Glomerular visceral epithelial cell (primary cell): ENCODE data around the gene NR1D2.
A peak's percentile ranks its signal among the peaks of the same experiment; 100 is the strongest.
"Not testable (repeated sequence)": the region's sequence is repeated elsewhere in the genome, so short reads cannot be mapped to it uniquely, and the experiment has no call there.

ENCODE experiments used
- DNase-seq: peaks from one replicate; pipeline ENCODE4 v3.0.0-alpha.2; 2016; ENCODE audit errors: extremely low spot score

Gene NR1D2

GRCh38 chr3:23944861-23945662 is at the start of gene NR1D2:
Gene NR1D2, plus strand, starts transcription at chr3:23945286. Its CDS starts 293 bp downstream, at chr3:23945579.
- DNase-seq, result peak; percentile 86

DNA sequence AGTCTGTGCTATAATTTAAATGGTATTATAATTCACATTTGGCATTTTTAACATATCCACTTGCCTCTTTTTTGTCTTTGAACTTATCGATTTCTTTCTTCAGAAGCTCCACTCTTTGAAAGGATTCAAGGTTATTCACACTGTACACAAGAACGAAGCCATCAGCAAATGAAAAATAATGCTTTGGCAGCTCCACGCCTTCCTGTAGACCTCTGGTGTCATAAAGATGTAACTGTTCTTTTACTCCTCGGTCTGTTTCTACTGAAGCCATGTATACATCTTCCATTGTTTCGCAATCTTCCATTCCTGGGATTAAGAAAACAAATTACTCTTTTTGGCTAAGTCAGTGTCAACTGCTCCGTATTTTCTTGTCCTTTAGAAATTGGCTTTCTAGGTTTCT is 44.3 kb upstream of the NR1D2 start:
- no peak for DNase-seq

GRCh38 chr3:23904545-23904944 is 40.5 kb upstream of the NR1D2 start:
- no peak for DNase-seq

GRCh38 chr3:23909341-23909740 is 35.7 kb upstream of the NR1D2 start:
- no peak for DNase-seq

DNA sequence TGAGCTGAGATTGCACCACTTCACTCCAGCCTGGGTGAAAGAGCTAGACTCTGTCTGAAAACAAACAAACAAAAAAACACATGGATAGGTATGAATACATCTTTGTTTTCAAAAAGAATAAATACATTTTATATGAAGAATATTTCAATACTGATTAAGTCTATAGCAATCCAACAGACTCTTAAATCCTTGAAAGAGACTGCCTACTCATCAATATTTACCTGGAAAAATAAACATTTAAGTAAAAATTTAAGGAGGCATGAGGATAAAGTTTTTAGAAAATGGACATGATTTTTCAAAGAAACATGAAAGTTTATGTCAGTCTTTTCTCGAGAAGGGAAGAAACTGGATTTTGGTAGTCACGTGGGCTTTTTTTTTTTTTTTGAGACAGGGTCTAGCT is 33.7 kb upstream of the NR1D2 start:
- DNase-seq, result no peak

GRCh38 chr3:23912335-23912734 is 32.8 kb upstream of the NR1D2 start:
- DNase-seq, result not testable (repeated sequence)

DNA sequence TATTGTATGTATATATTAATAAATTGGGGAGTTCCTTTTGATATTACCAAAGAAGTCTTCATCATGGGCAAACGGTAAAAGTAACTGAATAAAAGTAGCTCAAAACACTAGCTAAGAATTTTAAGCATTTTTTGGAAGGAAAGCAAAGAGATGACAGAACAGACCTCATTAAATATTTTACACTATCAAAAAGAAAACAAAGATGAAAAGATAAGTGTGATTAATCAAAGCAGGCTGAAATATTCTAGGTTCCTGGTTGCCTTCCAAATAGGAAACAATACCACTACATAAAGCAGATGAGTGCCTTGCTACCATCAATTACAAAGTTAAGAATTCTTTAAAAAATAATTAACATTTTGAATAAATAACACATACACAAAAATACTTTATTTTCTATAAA is 31.9 kb upstream of the NR1D2 start:
- DNase-seq, result no peak

DNA sequence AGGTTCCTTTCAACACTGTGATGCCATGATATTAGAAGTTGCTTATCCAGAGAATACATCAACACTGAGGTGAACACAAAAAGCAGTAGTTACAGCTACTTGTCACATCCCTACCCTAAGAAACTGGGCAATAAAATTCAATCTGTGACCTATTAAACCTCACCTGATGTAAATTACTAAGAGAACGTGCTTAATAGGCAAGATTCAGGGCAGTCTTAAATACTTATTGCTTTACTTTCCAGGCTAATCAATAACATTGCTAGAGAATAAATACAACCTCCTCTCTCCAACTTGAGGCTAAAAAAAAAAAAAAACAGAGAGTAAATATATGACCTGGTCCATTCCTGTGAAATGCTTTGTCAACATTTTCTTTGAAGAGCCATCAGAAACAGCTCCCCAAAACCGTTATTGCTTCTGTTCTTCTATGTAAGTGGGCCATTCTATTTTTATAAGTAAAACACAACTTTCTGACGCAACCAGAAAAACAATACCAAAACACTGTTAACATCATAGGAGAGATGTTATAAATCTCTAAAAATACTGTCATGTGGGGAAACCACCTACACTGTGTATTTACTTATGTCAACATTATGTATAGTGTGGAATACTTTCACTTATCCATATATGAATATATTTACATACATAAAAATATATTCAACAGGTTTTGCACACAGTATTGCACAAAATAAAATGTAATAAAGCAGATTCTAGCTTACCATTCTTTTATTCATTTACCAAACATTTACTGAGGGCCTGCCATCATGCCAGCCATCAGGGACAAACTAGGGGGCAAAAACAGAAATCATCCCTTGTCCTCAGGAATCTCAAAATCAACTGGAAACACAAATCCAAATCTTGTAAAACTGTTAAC is 31.0 kb upstream of the NR1D2 start:
- DNase-seq, result no peak

DNA sequence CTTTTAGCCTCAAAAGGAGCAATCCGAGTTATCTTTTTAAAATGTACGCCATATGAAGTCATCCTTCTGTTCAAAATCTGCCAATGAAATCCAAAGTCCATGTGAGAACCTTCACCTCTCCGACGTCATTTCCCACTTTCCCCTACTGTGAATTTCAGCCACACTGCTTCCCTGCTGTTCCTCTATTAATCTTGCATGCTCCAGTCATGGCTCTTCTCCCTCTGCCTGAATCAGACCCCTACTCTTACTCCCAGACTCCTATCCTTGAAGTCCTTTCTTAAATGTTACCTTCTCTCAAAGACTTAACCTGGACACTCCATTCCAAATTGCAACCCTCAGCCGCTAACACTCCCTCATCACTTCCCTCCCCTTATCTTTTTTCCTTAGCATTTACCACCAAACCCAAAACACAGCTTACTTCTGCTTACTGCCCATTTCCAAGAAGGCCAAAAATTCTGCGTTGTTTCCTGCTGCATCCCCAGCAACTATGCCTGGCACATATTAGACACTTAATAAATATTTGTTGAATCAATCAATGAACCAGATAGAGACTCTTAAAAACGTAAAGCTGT is 29.5 kb upstream of the NR1D2 start:
- peak; percentile 29 for DNase-seq

DNA sequence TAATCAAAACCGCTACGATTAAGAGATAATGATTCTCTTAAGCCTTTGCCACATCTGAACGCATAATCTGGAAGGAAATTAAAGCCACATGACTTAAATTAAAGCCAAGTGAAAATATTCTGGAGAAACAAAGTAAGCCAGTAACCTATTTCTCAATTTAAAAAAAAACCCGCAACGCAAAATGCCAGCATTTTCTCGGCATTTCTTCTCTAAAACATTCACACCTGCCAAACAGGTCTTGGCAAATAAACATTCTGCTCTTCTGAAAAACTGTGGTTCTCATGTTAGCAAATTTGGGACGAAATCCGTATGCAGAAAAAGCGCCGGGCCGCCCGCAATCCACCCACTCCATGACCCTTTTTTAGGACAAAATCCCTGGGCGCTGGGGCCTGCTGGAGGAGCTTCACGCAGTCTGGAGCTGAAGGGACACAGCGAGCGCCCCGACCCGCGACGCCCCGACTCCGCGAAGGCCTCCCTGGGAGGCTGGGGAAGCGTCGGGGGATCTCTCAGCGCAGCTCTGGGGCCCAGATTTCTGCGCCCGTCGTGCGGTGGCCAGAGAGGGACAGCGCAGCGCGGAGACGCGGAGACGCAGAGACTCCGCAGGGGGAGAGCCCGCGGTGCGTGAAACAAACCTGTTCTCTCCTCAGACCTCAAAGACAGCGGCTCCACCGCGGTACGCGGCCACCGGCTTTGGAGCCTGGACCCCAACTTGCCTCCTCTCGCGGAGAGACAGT is 28.8 kb upstream of the NR1D2 start:
- no peak for DNase-seq

DNA sequence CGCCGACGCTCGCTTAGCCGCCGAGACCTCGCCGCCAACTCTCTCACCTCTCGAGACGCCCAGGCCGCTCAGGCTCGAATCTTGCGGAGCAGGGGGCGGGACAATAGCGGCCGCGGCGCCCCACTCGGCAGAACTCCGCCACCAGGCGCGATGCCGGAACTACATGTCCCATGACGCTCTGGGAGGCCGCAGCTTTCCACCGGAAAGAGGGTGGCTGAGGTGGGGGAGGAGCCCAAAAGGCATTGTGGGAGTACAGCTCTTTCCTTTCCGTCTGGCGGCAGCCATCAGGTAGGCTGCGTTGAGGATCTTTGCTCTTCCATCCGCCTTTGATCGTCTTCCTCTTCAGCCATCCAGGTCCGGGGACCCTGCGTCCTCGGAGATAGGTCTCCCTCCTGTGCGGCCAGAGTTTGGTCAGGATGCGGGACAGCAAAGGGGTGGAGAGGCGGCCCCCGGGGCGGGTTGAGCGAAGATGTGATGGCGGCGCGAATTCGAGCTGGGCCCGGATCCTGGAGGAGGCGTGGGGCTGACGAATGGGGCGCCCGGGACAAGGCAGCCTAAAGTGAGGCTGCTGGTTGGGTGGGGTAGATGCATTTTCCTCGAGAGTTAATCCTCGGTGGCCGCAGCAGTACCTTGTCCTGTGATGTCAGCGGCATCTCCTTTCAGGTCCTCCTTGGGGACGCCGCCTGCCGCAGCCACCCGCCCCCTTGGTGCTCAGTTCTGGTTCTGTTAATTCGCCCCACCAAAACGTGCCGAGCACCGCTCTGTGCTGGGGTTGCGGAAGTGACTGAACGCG is 28.0 kb upstream of the NR1D2 start, which contains the start of the genes NKIRAS1 and RPL15:
Gene NKIRAS1 (minus strand): TSS at position 105 of the 793 bp plus-strand sequence. CDS start 6,086 bp downstream, outside the sequence.
Gene RPL15 (plus strand): TSS at position 247 of the 793 bp plus-strand sequence. CDS start 728 bp downstream, outside the sequence.
- DNase-seq, result peak; percentile 96

DNA sequence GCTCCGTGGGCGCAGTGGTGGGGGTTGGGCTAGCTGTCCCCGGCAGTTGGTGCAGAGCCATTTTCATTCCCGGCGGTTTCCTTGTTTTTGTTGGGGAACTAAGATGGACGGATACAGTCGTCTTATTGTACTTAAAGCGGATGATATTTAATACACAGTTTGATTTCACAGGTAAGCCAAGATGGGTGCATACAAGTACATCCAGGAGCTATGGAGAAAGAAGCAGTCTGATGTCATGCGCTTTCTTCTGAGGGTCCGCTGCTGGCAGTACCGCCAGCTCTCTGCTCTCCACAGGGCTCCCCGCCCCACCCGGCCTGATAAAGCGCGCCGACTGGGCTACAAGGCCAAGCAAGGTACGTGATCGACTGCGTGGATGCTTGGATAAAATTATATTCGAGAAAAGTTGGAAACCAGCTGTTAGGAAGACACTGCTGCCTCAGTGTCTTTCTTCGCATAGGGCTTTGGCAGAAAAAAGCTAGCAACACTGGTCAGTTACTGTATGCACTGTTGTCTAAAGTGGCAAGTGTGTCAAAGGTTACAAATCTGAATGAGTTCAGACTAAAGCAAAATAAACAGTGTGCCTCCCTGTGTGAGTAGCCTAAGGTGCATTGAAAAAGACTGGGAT is 27.3 kb upstream of the NR1D2 start:
- peak; percentile 54 for DNase-seq

- not testable (repeated sequence) for DNase-seq
Measured at GRCh38 chr3:23918331-23918730, 26.8 kb upstream of the NR1D2 start.

DNA sequence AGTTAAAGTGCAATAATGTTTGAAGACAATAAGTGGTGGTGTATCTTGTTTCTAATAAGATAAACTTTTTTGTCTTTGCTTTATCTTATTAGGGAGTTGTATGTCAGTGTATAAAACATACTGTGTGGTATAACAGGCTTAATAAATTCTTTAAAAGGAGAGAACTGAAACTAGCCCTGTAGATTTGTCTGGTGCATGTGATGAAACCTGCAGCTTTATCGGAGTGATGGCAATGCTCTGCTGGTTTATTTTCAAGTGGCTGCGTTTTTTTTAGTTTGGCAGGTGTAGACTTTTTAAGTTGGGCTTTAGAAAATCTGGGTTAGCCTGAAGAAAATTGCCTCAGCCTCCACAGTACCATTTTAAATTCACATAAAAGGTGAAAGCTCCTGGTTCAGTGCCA is 25.5 kb upstream of the NR1D2 start:
- DNase-seq, result no peak

- DNase-seq, result no peak
Measured at GRCh38 chr3:23920151-23920655, 24.9 kb upstream of the NR1D2 start.

DNA sequence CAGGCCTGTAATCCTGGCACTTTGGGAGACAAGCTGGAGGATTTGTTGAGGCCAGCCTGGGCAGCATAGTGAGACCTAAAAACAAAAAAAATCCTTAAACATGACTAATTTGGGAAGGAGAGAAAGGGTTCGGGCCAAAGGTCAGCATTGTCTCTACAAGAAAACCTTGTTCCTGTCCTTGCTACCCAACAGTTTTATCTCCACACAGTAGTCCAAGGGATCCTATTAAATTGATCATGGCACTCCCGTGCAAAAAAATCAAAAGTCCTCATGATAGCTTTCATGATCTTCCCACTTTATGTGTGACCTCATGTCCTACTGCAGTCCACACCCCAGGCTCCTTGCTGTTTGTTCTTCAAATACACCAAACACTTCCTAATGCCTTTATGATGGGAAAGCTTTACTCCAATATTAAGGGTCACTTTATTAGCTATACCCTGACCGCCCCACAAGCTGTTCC is 24.0 kb upstream of the NR1D2 start:
- DNase-seq, result peak; percentile 13

- peak; percentile 73 for DNase-seq
Measured at GRCh38 chr3:23923786-23924185, 21.3 kb upstream of the NR1D2 start.

DNA sequence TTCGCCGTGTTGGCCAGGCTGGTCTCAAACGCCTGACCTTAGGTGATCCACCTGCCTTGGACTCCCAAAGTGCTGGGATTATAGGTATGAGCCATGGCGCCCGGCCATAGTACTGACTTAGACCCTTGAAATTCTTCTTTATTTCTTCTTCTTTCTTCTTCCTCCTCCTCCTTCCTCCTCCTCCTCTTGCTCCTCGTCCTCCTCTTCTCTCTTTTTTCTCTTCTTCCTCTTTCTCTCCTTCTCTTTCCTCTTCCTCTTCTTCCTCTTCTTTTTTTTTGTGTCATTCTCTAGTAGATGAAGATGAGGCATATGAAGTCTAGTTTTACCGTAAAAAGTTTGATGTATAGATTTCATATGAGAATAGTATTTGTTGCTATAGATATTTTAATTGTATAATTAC is 18.8 kb upstream of the NR1D2 start:
- no peak for DNase-seq

GRCh38 chr3:23926736-23927135 is 18.4 kb upstream of the NR1D2 start:
- DNase-seq, result no peak

DNA sequence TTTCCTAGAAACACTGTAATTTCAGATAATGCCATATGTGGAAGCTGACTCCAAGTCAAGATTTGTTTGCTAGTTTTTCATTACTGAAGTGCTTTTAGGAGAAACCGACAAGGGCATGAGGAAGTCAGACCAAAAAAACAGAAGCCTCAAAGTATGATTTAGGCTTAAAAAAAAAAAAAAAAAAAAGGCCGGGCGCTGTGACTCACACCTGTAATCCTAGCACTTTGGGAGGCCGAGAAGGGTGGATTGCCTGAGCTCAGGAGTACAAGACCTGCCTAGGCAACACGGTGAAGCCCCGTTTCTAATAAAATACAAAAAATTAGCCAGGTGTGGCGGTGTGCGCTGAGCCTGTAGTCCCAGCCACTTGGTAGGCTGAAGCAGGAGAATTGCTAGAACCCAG is 16.6 kb upstream of the NR1D2 start:
- DNase-seq, result peak; percentile 36
